A549 treated with CORT108297 at 1 μM for 4 hours (cell line): Measurements from ENCODE around the gene GTF3C6. TPM values are rescaled to one million over a fixed set of nuclear protein-coding genes. Genes with fewer than 3 reads are reported as not detected.

Experiments used
- total RNA-seq: library from RNA; stranded (reverse); fragments of 200-300 nt; extraction: Qiagen RNA extraction; gene quantifications from 5 replicates; pipeline ENCODE4 v1.2.3, GENCODE V29; 2022

The GTF3C6 gene
- 74.3 to 89.5 TPM (median 84.6 TPM) in 5 replicates for total RNA-seq

GRCh38 chr6:110958329-110959192 is at the start of gene GTF3C6:
Gene GTF3C6 (plus strand): TSS chr6:110958706. CDS start chr6:110958770, 64 bp downstream.

Other genes starting within 250 kb of the GTF3C6 start
- 3.9 to 5.3 TPM (median 4.4 TPM) in 5 replicates for gene CDK19, start 143.2 kb upstream of the GTF3C6 start, total RNA-seq
- 131 to 158 TPM (median 147 TPM) in 5 replicates for gene AMD1, start 83.9 kb upstream of the GTF3C6 start, total RNA-seq
- 25.4 to 39.4 TPM (median 26.6 TPM) in 5 replicates for gene RPF2, start 23.3 kb downstream of the GTF3C6 start, total RNA-seq
- gene SLC16A10, start 128.8 kb downstream of the GTF3C6 start, total RNA-seq: 0.16 to 0.48 TPM (median 0.39 TPM) in 5 replicates